WTC11 (cell line): Measurements from ENCODE around the gene LMO2. TPM values are rescaled to one million over a fixed set of nuclear protein-coding genes. Genes with fewer than 3 reads are reported as not detected.

Experiments used
- ATAC-seq: fragments of 200-7000 bp; cut with Tn5 transposase; 2 replicates; pipeline ENCODE4 v1.10.0; 2021; ENCODE audit warnings: mild to moderate bottlenecking, moderate library complexity
- CTCF ChIA-PET: fragments of 300-600 bp; sonication (Branson Sonifier 250); formaldehyde crosslinking; loops from one replicate; lab custom pipeline; 2021; ENCODE audit warnings: antibody characterized with exemption; lab: Charles Lee
- POLR2A ChIA-PET: fragments of 350-600 bp; sonication (Branson Sonifier 250); formaldehyde crosslinking; loops from one replicate; lab custom pipeline; 2021; ENCODE audit warnings: antibody characterized with exemption; lab: Charles Lee
- DNase-seq: peaks from one replicate; pipeline ENCODE4 v3.0.0; 2021; ENCODE audit warnings: low spot score
- H3K27ac Mint-ChIP-seq: 2 replicates; pipeline ENCODE4 v1.8.0; 2021; ENCODE audit warnings: mixed read lengths
- H3K27me3 Mint-ChIP-seq: 2 replicates; pipeline ENCODE4 v1.8.0; 2021; ENCODE audit warnings: low read depth, mild to moderate bottlenecking, moderate library complexity, mixed read lengths
- H3K36me3 Mint-ChIP-seq: 2 replicates; pipeline ENCODE4 v1.8.0; 2021; ENCODE audit warnings: mixed read lengths
- H3K4me1 Mint-ChIP-seq: 2 replicates; pipeline ENCODE4 v1.8.0; 2022; ENCODE audit warnings: mixed read lengths
- H3K4me3 Mint-ChIP-seq: 2 replicates; pipeline ENCODE4 v1.8.0; 2021; ENCODE audit warnings: mild to moderate bottlenecking, moderate library complexity, mixed read lengths
- H3K9me3 Mint-ChIP-seq: 2 replicates; pipeline ENCODE4 v1.8.0; 2021; ENCODE audit warnings: mixed read lengths
- ATF1 ChIP-seq: sonication (generic); formaldehyde crosslinking; IDR thresholded peaks from 2 replicates; pipeline ENCODE4 v1.8.1; 2023; ENCODE audit warnings: mild to moderate bottlenecking, moderate library complexity, missing genetic modification reagents
- CBFB ChIP-seq: sonication (generic); formaldehyde crosslinking; IDR thresholded peaks from 2 replicates; pipeline ENCODE4 v1.8.1; 2022; ENCODE audit warnings: mild to moderate bottlenecking, low read depth, missing genetic modification reagents
- ESRRA ChIP-seq: sonication (generic); formaldehyde crosslinking; IDR thresholded peaks from 2 replicates; pipeline ENCODE4 v1.8.1; 2022; ENCODE audit warnings: mild to moderate bottlenecking, missing genetic modification reagents, borderline replicate concordance
- GTF2I ChIP-seq: fragments of 250-450 bp; sonication (Bioruptor Pico); conservative IDR thresholded peaks from 2 replicates; pipeline ENCODE4 v1.4.0; 2021; ENCODE audit warnings: mild to moderate bottlenecking
- MXD4 ChIP-seq: fragments of 250-450 bp; sonication (Bioruptor Pico); IDR thresholded peaks from 2 replicates; pipeline ENCODE4 v1.8.0; 2021; ENCODE audit warnings: mild to moderate bottlenecking, moderate library complexity, borderline replicate concordance
- NFATC4 ChIP-seq: fragments of 250-450 bp; sonication (Bioruptor Pico); IDR thresholded peaks from 2 replicates; pipeline ENCODE4 v1.9.0; 2021; ENCODE audit warnings: mild to moderate bottlenecking
- OVOL2 ChIP-seq: fragments of 250-450 bp; sonication (Bioruptor Pico); IDR thresholded peaks from 2 replicates; pipeline ENCODE4 v1.9.0; 2021; ENCODE audit warnings: mild to moderate bottlenecking, borderline replicate concordance
- RORB ChIP-seq: fragments of 250-450 bp; sonication (Bioruptor Pico); IDR thresholded peaks from 2 replicates; pipeline ENCODE4 v1.9.0; 2021; ENCODE audit warnings: mild to moderate bottlenecking
- SMAD3 ChIP-seq: sonication (generic); formaldehyde crosslinking; IDR thresholded peaks from 2 replicates; pipeline ENCODE4 v1.8.0; 2022; ENCODE audit warnings: missing genetic modification reagents, mild to moderate bottlenecking, borderline replicate concordance
- SMAD4 ChIP-seq: sonication (generic); formaldehyde crosslinking; IDR thresholded peaks from 2 replicates; pipeline ENCODE4 v1.8.0; 2022; ENCODE audit warnings: mild to moderate bottlenecking, missing genetic modification reagents
- TEAD1 ChIP-seq: sonication (generic); formaldehyde crosslinking; IDR thresholded peaks from 2 replicates; pipeline ENCODE4 v1.8.0; 2022; ENCODE audit warnings: mild to moderate bottlenecking, missing genetic modification reagents
- ZNF219 ChIP-seq: sonication (generic); formaldehyde crosslinking; IDR thresholded peaks from 2 replicates; pipeline ENCODE4 v1.8.0; 2023; ENCODE audit warnings: missing genetic modification reagents, mild to moderate bottlenecking, borderline replicate concordance
- ZNF423 ChIP-seq: fragments of 250-450 bp; sonication (Bioruptor Pico); IDR thresholded peaks from 2 replicates; pipeline ENCODE4 v2.1.2; 2022; ENCODE audit warnings: mild to moderate bottlenecking, moderate library complexity
- total RNA-seq: library from RNA; stranded (reverse); gene quantifications from 3 replicates; pipeline ENCODE4 v1.2.3, GENCODE V29; 2021
- TF ChIP-seq, protein P1 (sequence below): fragments of 250-450 bp; sonication (Bioruptor Pico); IDR thresholded peaks from 2 replicates; pipeline ENCODE4 v1.9.0; 2021; ENCODE audit warnings: mild to moderate bottlenecking, borderline replicate concordance
- TF ChIP-seq, protein P2 (sequence below): sonication (generic); formaldehyde crosslinking; IDR thresholded peaks from 2 replicates; pipeline ENCODE4 v1.8.1; 2022; ENCODE audit warnings: missing genetic modification reagents, borderline replicate concordance
- TF ChIP-seq, protein P3 (sequence below): sonication (generic); formaldehyde crosslinking; IDR thresholded peaks from 2 replicates; pipeline ENCODE4 v1.8.0; 2023; ENCODE audit warnings: mild to moderate bottlenecking, missing genetic modification reagents
- TF ChIP-seq, protein P4 (sequence below): sonication (generic); formaldehyde crosslinking; IDR thresholded peaks from 2 replicates; pipeline ENCODE4 v1.8.1; 2022; ENCODE audit warnings: mild to moderate bottlenecking, moderate library complexity, missing genetic modification reagents
- TF ChIP-seq, protein P5 (sequence below): sonication (generic); formaldehyde crosslinking; IDR thresholded peaks from 2 replicates; pipeline ENCODE4 v1.8.1; 2023; ENCODE audit warnings: mild to moderate bottlenecking, missing genetic modification reagents
- TF ChIP-seq, protein P6 (sequence below): fragments of 200-600 bp; IDR thresholded peaks from 2 replicates; pipeline ENCODE4 v1.8.0; 2022; ENCODE audit warnings: antibody characterized with exemption

The LMO2 gene
- total RNA-seq, 1 experiment from 2014 or later = 3.4 TPM

DNA sequence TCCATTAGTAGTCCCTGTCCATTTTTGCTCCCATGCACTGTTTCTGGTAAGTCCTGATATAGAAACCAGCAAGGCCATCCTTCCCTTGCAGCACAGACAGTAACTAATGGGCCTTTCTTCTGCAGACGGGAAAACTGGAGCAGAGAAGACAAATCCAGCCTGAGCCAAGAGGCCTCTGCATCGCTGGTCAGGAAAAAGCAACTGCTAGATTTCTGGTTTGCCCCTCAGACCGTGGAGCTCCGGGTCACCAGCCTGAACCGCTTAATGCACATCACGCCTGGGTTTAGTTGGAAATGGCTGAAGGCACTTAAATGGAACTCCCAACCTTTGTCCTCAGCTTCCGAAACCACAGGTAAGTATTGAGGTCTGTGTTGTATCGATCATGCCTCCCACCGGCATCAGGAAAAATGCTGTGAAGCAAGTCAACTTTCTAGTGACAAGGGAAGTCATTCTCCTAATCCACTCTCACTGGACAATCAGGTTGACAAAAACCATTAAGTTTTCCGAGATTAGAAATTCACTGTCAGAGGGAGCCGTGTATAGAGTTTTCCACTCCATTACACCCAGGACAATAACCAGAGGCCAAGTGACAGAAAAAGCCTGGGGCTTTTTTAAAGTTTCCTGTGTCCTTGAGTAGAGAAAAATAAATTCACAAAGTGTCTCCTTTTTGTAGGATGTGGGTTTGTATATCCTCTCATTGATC, 14.8 kb upstream of the LMO2 start:
- H3K4me3 Mint-ChIP-seq = no peak overlapping the region
- TF ChIP-seq OVOL2 (CRISPR knock-in tag) (no peak), ESRRA (CRISPR knock-in tag) (no peak), MXD4 (CRISPR knock-in tag) (no peak), SMAD4 (CRISPR knock-in tag) (no peak), ZNF219 (CRISPR knock-in tag) (no peak), GTF2I (no peak), NFATC4 (CRISPR knock-in tag) (no peak), ATF1 (CRISPR knock-in tag) (no peak), ZNF423 (CRISPR knock-in tag) (no peak), TEAD1 (CRISPR knock-in tag) (no peak), RORB (CRISPR knock-in tag) (no peak), CBFB (CRISPR knock-in tag) (no peak)
- TF ChIP-seq, protein P1, sequence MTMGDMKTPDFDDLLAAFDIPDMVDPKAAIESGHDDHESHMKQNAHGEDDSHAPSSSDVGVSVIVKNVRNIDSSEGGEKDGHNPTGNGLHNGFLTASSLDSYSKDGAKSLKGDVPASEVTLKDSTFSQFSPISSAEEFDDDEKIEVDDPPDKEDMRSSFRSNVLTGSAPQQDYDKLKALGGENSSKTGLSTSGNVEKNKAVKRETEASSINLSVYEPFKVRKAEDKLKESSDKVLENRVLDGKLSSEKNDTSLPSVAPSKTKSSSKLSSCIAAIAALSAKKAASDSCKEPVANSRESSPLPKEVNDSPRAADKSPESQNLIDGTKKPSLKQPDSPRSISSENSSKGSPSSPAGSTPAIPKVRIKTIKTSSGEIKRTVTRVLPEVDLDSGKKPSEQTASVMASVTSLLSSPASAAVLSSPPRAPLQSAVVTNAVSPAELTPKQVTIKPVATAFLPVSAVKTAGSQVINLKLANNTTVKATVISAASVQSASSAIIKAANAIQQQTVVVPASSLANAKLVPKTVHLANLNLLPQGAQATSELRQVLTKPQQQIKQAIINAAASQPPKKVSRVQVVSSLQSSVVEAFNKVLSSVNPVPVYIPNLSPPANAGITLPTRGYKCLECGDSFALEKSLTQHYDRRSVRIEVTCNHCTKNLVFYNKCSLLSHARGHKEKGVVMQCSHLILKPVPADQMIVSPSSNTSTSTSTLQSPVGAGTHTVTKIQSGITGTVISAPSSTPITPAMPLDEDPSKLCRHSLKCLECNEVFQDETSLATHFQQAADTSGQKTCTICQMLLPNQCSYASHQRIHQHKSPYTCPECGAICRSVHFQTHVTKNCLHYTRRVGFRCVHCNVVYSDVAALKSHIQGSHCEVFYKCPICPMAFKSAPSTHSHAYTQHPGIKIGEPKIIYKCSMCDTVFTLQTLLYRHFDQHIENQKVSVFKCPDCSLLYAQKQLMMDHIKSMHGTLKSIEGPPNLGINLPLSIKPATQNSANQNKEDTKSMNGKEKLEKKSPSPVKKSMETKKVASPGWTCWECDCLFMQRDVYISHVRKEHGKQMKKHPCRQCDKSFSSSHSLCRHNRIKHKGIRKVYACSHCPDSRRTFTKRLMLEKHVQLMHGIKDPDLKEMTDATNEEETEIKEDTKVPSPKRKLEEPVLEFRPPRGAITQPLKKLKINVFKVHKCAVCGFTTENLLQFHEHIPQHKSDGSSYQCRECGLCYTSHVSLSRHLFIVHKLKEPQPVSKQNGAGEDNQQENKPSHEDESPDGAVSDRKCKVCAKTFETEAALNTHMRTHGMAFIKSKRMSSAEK (CRISPR knock-in tag) = no peak
- TF ChIP-seq, protein P2, sequence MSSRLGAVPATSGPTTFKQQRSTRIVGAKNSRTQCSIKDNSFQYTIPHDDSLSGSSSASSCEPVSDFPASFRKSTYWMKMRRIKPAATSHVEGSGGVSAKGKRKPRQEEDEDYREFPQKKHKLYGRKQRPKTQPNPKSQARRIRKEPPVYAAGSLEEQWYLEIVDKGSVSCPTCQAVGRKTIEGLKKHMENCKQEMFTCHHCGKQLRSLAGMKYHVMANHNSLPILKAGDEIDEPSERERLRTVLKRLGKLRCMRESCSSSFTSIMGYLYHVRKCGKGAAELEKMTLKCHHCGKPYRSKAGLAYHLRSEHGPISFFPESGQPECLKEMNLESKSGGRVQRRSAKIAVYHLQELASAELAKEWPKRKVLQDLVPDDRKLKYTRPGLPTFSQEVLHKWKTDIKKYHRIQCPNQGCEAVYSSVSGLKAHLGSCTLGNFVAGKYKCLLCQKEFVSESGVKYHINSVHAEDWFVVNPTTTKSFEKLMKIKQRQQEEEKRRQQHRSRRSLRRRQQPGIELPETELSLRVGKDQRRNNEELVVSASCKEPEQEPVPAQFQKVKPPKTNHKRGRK (CRISPR knock-in tag) = no peak
- TF ChIP-seq, protein P3, sequence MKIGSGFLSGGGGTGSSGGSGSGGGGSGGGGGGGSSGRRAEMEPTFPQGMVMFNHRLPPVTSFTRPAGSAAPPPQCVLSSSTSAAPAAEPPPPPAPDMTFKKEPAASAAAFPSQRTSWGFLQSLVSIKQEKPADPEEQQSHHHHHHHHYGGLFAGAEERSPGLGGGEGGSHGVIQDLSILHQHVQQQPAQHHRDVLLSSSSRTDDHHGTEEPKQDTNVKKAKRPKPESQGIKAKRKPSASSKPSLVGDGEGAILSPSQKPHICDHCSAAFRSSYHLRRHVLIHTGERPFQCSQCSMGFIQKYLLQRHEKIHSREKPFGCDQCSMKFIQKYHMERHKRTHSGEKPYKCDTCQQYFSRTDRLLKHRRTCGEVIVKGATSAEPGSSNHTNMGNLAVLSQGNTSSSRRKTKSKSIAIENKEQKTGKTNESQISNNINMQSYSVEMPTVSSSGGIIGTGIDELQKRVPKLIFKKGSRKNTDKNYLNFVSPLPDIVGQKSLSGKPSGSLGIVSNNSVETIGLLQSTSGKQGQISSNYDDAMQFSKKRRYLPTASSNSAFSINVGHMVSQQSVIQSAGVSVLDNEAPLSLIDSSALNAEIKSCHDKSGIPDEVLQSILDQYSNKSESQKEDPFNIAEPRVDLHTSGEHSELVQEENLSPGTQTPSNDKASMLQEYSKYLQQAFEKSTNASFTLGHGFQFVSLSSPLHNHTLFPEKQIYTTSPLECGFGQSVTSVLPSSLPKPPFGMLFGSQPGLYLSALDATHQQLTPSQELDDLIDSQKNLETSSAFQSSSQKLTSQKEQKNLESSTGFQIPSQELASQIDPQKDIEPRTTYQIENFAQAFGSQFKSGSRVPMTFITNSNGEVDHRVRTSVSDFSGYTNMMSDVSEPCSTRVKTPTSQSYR = no peak
- TF ChIP-seq, protein P4, sequence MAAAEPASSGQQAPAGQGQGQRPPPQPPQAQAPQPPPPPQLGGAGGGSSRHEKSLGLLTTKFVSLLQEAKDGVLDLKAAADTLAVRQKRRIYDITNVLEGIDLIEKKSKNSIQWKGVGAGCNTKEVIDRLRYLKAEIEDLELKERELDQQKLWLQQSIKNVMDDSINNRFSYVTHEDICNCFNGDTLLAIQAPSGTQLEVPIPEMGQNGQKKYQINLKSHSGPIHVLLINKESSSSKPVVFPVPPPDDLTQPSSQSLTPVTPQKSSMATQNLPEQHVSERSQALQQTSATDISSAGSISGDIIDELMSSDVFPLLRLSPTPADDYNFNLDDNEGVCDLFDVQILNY (CRISPR knock-in tag) = no peak

DNA sequence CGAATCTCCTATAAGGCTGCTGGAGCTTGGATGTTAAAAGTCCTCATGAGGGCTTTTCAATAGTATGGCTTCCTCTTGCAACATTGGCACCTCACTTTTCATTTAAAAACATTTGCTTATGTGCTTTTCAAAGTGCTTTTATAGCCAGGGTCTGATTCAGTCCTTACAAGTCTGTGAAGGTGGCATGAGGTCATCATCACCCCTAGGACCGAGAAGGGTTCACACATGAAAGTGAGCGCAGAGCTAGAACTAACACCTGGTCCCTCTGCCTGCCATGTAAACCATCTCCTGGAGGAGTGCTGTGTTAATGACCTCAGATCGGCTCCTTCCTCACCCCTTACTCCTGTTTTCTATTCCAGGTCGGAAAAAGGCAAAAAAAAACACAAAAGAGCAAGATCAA, 12.2 kb upstream of the LMO2 start:
- no peak for ATAC-seq
- no peak for DNase-seq
- H3K4me1 Mint-ChIP-seq = peaks cover 8% of the 10 kb centered on the region
- no peak overlapping the region for H3K4me3 Mint-ChIP-seq
- H3K36me3 Mint-ChIP-seq = no peaks in the 10 kb centered on the region
- H3K27me3 Mint-ChIP-seq = no peaks in the 10 kb centered on the region
- H3K9me3 Mint-ChIP-seq = no peaks in the 10 kb centered on the region
- CTCF ChIA-PET = interaction anchor here (0.7 kb wide), 1 partner anchor 95 kb away, joined by 3 read pairs; no protein-coding TSS in a partner anchor
- POLR2A ChIA-PET = no interaction called here
- H3K27ac Mint-ChIP-seq = no peak overlapping the region
- TF ChIP-seq, protein P5, sequence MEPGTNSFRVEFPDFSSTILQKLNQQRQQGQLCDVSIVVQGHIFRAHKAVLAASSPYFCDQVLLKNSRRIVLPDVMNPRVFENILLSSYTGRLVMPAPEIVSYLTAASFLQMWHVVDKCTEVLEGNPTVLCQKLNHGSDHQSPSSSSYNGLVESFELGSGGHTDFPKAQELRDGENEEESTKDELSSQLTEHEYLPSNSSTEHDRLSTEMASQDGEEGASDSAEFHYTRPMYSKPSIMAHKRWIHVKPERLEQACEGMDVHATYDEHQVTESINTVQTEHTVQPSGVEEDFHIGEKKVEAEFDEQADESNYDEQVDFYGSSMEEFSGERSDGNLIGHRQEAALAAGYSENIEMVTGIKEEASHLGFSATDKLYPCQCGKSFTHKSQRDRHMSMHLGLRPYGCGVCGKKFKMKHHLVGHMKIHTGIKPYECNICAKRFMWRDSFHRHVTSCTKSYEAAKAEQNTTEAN = no peak
- TF ChIP-seq, protein P6, sequence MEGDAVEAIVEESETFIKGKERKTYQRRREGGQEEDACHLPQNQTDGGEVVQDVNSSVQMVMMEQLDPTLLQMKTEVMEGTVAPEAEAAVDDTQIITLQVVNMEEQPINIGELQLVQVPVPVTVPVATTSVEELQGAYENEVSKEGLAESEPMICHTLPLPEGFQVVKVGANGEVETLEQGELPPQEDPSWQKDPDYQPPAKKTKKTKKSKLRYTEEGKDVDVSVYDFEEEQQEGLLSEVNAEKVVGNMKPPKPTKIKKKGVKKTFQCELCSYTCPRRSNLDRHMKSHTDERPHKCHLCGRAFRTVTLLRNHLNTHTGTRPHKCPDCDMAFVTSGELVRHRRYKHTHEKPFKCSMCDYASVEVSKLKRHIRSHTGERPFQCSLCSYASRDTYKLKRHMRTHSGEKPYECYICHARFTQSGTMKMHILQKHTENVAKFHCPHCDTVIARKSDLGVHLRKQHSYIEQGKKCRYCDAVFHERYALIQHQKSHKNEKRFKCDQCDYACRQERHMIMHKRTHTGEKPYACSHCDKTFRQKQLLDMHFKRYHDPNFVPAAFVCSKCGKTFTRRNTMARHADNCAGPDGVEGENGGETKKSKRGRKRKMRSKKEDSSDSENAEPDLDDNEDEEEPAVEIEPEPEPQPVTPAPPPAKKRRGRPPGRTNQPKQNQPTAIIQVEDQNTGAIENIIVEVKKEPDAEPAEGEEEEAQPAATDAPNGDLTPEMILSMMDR = no peak
- TF ChIP-seq OVOL2 (CRISPR knock-in tag) (no peak), SMAD3 (CRISPR knock-in tag) (no peak)
- TF ChIP-seq, protein P3 = no peak

More for the DNA sequence above, 14.8 kb upstream of the LMO2 start:
- no peak for ATAC-seq
- Mint-ChIP-seq H3K36me3 (no peaks in the 10 kb centered on the region), H3K27me3 (no peaks in the 10 kb centered on the region; the same call in 1 of the 2 replicates), H3K27ac (no peak overlapping the region), H3K9me3 (no peaks in the 10 kb centered on the region), H3K4me1 (peaks cover 13% of the 10 kb centered on the region)
- CTCF ChIA-PET = interaction anchor here (0.6 kb wide), 1 partner anchor 1239 kb away, joined by 5 read pairs; no protein-coding TSS in a partner anchor
- POLR2A ChIA-PET = no interaction called here
- DNase-seq = no peak
